Esophagus muscularis mucosa (tissue), 4 donors: ENCODE results near the gene LARGE1.

Experiments used
- CTCF ChIP-seq, 3 experiments: fragments of 200-600 bp in 2 of 3; fragments of 450-650 bp in 1 of 3; sonication (generic) in 2 of 3; IDR thresholded peaks; one replicate each; pipeline ENCODE4 v1.5.1; 2017 to 2019; ENCODE audit warnings: antibody characterized with exemption in 3 of 3, mild to moderate bottlenecking in 2 of 3, moderate library complexity in 1 of 3
- EP300 ChIP-seq: sonication (generic); formaldehyde crosslinking; IDR thresholded peaks from one replicate; pipeline ENCODE4 v1.6.1; 2017; ENCODE audit warnings: antibody characterized with exemption
- POLR2AphosphoS5 ChIP-seq, 2 donors: sonication (generic); formaldehyde crosslinking; IDR thresholded peaks; one replicate each; pipeline ENCODE4 v1.6.1; 2017; ENCODE audit warnings: antibody characterized with exemption in 2 of 2

GRCh38 chr22:33656808-33657628, 263.3 kb downstream of the LARGE1 start:
- TF ChIP-seq CTCF (IDR thresholded peaks at IDR 0.05): no peak
- no peak for TF ChIP-seq POLR2AphosphoS5 (IDR thresholded peaks at IDR 0.05)
- no peak for TF ChIP-seq EP300
